WTC11 (cell line): ENCODE measurements around the gene VSIG2. TPM values are rescaled to one million over a fixed set of nuclear protein-coding genes. Genes with fewer than 3 reads are reported as not detected.

Source experiments
- ATAC-seq: fragments of 200-7000 bp; cut with Tn5 transposase; 2 replicates; pipeline ENCODE4 v1.10.0; 2021; ENCODE audit warnings: mild to moderate bottlenecking, moderate library complexity
- CTCF ChIA-PET: fragments of 300-600 bp; sonication (Branson Sonifier 250); formaldehyde crosslinking; loops from one replicate; lab custom pipeline; 2021; ENCODE audit warnings: antibody characterized with exemption; lab: Charles Lee
- POLR2A ChIA-PET: fragments of 350-600 bp; sonication (Branson Sonifier 250); formaldehyde crosslinking; loops from one replicate; lab custom pipeline; 2021; ENCODE audit warnings: antibody characterized with exemption; lab: Charles Lee
- DNase-seq: peaks from one replicate; pipeline ENCODE4 v3.0.0; 2021; ENCODE audit warnings: low spot score
- H3K27ac Mint-ChIP-seq: 2 replicates; pipeline ENCODE4 v1.8.0; 2021; ENCODE audit warnings: mixed read lengths
- H3K27me3 Mint-ChIP-seq: 2 replicates; pipeline ENCODE4 v1.8.0; 2021; ENCODE audit warnings: low read depth, mild to moderate bottlenecking, moderate library complexity, mixed read lengths
- H3K36me3 Mint-ChIP-seq: 2 replicates; pipeline ENCODE4 v1.8.0; 2021; ENCODE audit warnings: mixed read lengths
- H3K4me1 Mint-ChIP-seq: 2 replicates; pipeline ENCODE4 v1.8.0; 2022; ENCODE audit warnings: mixed read lengths
- H3K4me3 Mint-ChIP-seq: 2 replicates; pipeline ENCODE4 v1.8.0; 2021; ENCODE audit warnings: mild to moderate bottlenecking, moderate library complexity, mixed read lengths
- H3K9me3 Mint-ChIP-seq: 2 replicates; pipeline ENCODE4 v1.8.0; 2021; ENCODE audit warnings: mixed read lengths
- ARID4B ChIP-seq: sonication (generic); formaldehyde crosslinking; IDR thresholded peaks from 2 replicates; pipeline ENCODE4 v1.8.0; 2023; ENCODE audit warnings: missing genetic modification reagents, mild to moderate bottlenecking, borderline replicate concordance
- E2F4 ChIP-seq: sonication (generic); formaldehyde crosslinking; IDR thresholded peaks from 2 replicates; pipeline ENCODE4 v1.8.1; 2022; ENCODE audit warnings: low read depth, mild to moderate bottlenecking, moderate library complexity, missing genetic modification reagents, borderline replicate concordance
- ELF4 ChIP-seq: sonication (generic); formaldehyde crosslinking; IDR thresholded peaks from 2 replicates; pipeline ENCODE4 v1.8.1; 2022; ENCODE audit warnings: low read depth, mild to moderate bottlenecking, moderate library complexity, missing genetic modification reagents
- FOXJ3 ChIP-seq: sonication (generic); formaldehyde crosslinking; IDR thresholded peaks from 2 replicates; pipeline ENCODE4 v1.9.0; 2021; ENCODE audit warnings: missing genetic modification reagents, mild to moderate bottlenecking, borderline replicate concordance
- KAT7 ChIP-seq: sonication (generic); formaldehyde crosslinking; IDR thresholded peaks from 2 replicates; pipeline ENCODE4 v1.8.1; 2023; ENCODE audit warnings: missing genetic modification reagents, mild to moderate bottlenecking, borderline replicate concordance
- MLX ChIP-seq: sonication (generic); formaldehyde crosslinking; IDR thresholded peaks from 2 replicates; pipeline ENCODE4 v1.8.1; 2023; ENCODE audit warnings: mild to moderate bottlenecking, missing genetic modification reagents, moderate library complexity
- NFYB ChIP-seq: sonication (generic); formaldehyde crosslinking; conservative IDR thresholded peaks from 2 replicates; pipeline ENCODE4 v1.8.0; 2022; ENCODE audit warnings: low read depth, missing genetic modification reagents
- NR2C2 ChIP-seq: sonication (generic); formaldehyde crosslinking; IDR thresholded peaks from 2 replicates; pipeline ENCODE4 v1.8.0; 2022; ENCODE audit warnings: mild to moderate bottlenecking, missing genetic modification reagents
- OVOL2 ChIP-seq: fragments of 250-450 bp; sonication (Bioruptor Pico); IDR thresholded peaks from 2 replicates; pipeline ENCODE4 v1.9.0; 2021; ENCODE audit warnings: mild to moderate bottlenecking, borderline replicate concordance
- PRDM15 ChIP-seq: sonication (generic); formaldehyde crosslinking; IDR thresholded peaks from 2 replicates; pipeline ENCODE4 v1.8.0; 2022; ENCODE audit warnings: missing genetic modification reagents
- STAT6 ChIP-seq: sonication (generic); formaldehyde crosslinking; conservative IDR thresholded peaks from 2 replicates; pipeline ENCODE4 v1.8.1; 2023; ENCODE audit warnings: mild to moderate bottlenecking, low read depth, missing genetic modification reagents, moderate library complexity
- TEAD1 ChIP-seq: sonication (generic); formaldehyde crosslinking; IDR thresholded peaks from 2 replicates; pipeline ENCODE4 v1.8.0; 2022; ENCODE audit warnings: mild to moderate bottlenecking, missing genetic modification reagents
- ZMAT4 ChIP-seq: fragments of 250-450 bp; sonication (Bioruptor Pico); IDR thresholded peaks from 2 replicates; pipeline ENCODE4 v1.9.0; 2021; ENCODE audit warnings: mild to moderate bottlenecking
- ZNF232 ChIP-seq: sonication (generic); formaldehyde crosslinking; IDR thresholded peaks from 2 replicates; pipeline ENCODE4 v1.8.0; 2022; ENCODE audit warnings: mild to moderate bottlenecking, missing genetic modification reagents
- ZNF396 ChIP-seq: fragments of 250-450 bp; sonication (Bioruptor Pico); IDR thresholded peaks from 2 replicates; pipeline ENCODE4 v1.8.0; 2021; ENCODE audit warnings: mild to moderate bottlenecking, moderate library complexity, borderline replicate concordance
- ZNF532 ChIP-seq: fragments of 250-450 bp; sonication (Bioruptor Pico); IDR thresholded peaks from 2 replicates; pipeline ENCODE4 v1.9.0; 2021; ENCODE audit warnings: mild to moderate bottlenecking, borderline replicate concordance
- total RNA-seq: library from RNA; stranded (reverse); gene quantifications from 3 replicates; pipeline ENCODE4 v1.2.3, GENCODE V29; 2021

VSIG2 gene
- total RNA-seq, 1 experiment from 2014 or later, result 0.79 TPM

GRCh38 chr11:124754309-124754708, 2.3 kb upstream of the VSIG2 start:
- DNase-seq, result no peak
- peaks cover 48% of the 10 kb centered on the region for H3K4me1 Mint-ChIP-seq
- H3K4me3 Mint-ChIP-seq, result no peak overlapping the region
- ChIA-PET CTCF (interaction anchor here (1.1 to 2.2 kb wide), 5 partner anchors 14 to 112 kb away, joined by 3 to 10 read pairs (median 5); partner anchors contain the start of genes NRGN and ROBO3), POLR2A (no interaction called here)
- no peak for ATAC-seq
- H3K9me3 Mint-ChIP-seq, result no peaks in the 10 kb centered on the region
- TF ChIP-seq ZNF532 (CRISPR knock-in tag) (no peak), KAT7 (CRISPR knock-in tag) (no peak), OVOL2 (no peak), PRDM15 (CRISPR knock-in tag) (no peak), ELF4 (CRISPR knock-in tag) (no peak), NFYB (CRISPR knock-in tag) (no peak), STAT6 (CRISPR knock-in tag) (no peak), NR2C2 (CRISPR knock-in tag) (no peak), FOXJ3 (no peak), ZNF232 (CRISPR knock-in tag) (no peak), ARID4B (CRISPR knock-in tag) (no peak), ZNF396 (CRISPR knock-in tag) (no peak), ZMAT4 (CRISPR knock-in tag) (no peak), TEAD1 (CRISPR knock-in tag) (no peak), E2F4 (no peak), MLX (CRISPR knock-in tag) (no peak)
- no peaks in the 10 kb centered on the region for H3K36me3 Mint-ChIP-seq
- peaks cover 100% of the 10 kb centered on the region for H3K27me3 Mint-ChIP-seq
- H3K27ac Mint-ChIP-seq, result no peak overlapping the region
